Metanephros (tissue), 2 donors: ENCODE data around the gene EPS8L1. TPM values are rescaled to one million over a fixed set of nuclear protein-coding genes. Genes with fewer than 3 reads are reported as not detected.

ENCODE experiments used
- small RNA-seq: library from RNA; depleted of rRNA; stranded (forward); fragments of <200 nt; gene quantifications from one replicate; pipeline ENCODE3, GENCODE V24; 2014; ENCODE audit warnings: low replicate concordance
- total RNA-seq: library from RNA; depleted of rRNA; stranded (reverse); fragments of >200 nt; gene quantifications from one replicate; pipeline ENCODE4 v1.2.3, GENCODE V29; 2014

EPS8L1 gene
- total RNA-seq = 32.5 TPM

GRCh38 chr19:55075371-55075998 is at the start of gene EPS8L1:
EPS8L1 (plus strand) TSS chr19:55075869; CDS start chr19:55076445, 576 bp downstream.

GRCh38 chr19:55062735-55063491 is 12.8 kb upstream of the EPS8L1 start, which contains the start of gene RDH13:
RDH13 (minus strand) TSS chr19:55063148; CDS start chr19:55063032, 116 bp downstream.

GRCh38 chr19:55116859-55117662 is 41.4 kb downstream of the EPS8L1 start, which contains the start of gene PPP1R12C:
PPP1R12C (minus strand) TSS chr19:55117637; CDS start chr19:55117543, 94 bp downstream.

Small RNA genes within 50 kb of the gene (small RNA-seq; reads per million reads assigned to genes)
- gene MIR7975 = not detected

Other genes starting within 250 kb of the EPS8L1 start
- not detected for gene KIR2DS4, start 243.2 kb upstream of the EPS8L1 start, total RNA-seq
- gene KIR3DL2, start 225.4 kb upstream of the EPS8L1 start, total RNA-seq = not detected
- gene FCAR, start 201.6 kb upstream of the EPS8L1 start, total RNA-seq = 14.2 TPM
- gene NCR1, start 169.7 kb upstream of the EPS8L1 start, total RNA-seq = 0.70 TPM
- 0.06 TPM for gene NLRP7, start 128.3 kb upstream of the EPS8L1 start, total RNA-seq
- 13.8 TPM for gene NLRP2, start 109.5 kb upstream of the EPS8L1 start, total RNA-seq
- gene GP6, start 37.6 kb upstream of the EPS8L1 start, total RNA-seq = 0.47 TPM
- 35.1 TPM for gene RDH13, start 12.7 kb upstream of the EPS8L1 start, total RNA-seq
- gene PPP1R12C, start 41.8 kb downstream of the EPS8L1 start, total RNA-seq = 53.5 TPM
- 26.9 TPM for gene TNNT1, start 73.3 kb downstream of the EPS8L1 start, total RNA-seq
- gene TNNI3, start 81.9 kb downstream of the EPS8L1 start, total RNA-seq = 1.1 TPM
- gene DNAAF3, start 90.7 kb downstream of the EPS8L1 start, total RNA-seq = 5.2 TPM
- gene SYT5, start 104.4 kb downstream of the EPS8L1 start, total RNA-seq = not detected
- gene PTPRH, start 133.6 kb downstream of the EPS8L1 start, total RNA-seq = 0.76 TPM
- 1.3 TPM for gene TMEM86B, start 152.9 kb downstream of the EPS8L1 start, total RNA-seq
- 37.1 TPM for gene PPP6R1, start 183.1 kb downstream of the EPS8L1 start, total RNA-seq
- 28.1 TPM for gene HSPBP1, start 204.2 kb downstream of the EPS8L1 start, total RNA-seq
- gene BRSK1, start 208.1 kb downstream of the EPS8L1 start, total RNA-seq = 11.2 TPM
- 2.1 TPM for gene TMEM150B, start 249.5 kb downstream of the EPS8L1 start, total RNA-seq